Upper lobe of right lung (tissue), 1 donor: ENCODE results near the gene PEX1. TPM values are rescaled to one million over a fixed set of nuclear protein-coding genes. Genes with fewer than 3 reads are reported as not detected.

Experiments used
- ATAC-seq: fragments of 200-7000 bp; cut with Tn5 transposase; one replicate; pipeline ENCODE4 v1.9.1; 2020; ENCODE audit warnings: mild to moderate bottlenecking, moderate library complexity
- DNase-seq: peaks from one replicate; pipeline ENCODE4 v3.0.0-alpha.2; 2020
- H3K27ac ChIP-seq: fragments of 200-600 bp; one replicate; pipeline ENCODE4 v1.8.0; 2022
- H3K27me3 ChIP-seq: fragments of 200-600 bp; one replicate; pipeline ENCODE4 v1.8.0; 2022; ENCODE audit warnings: mild to moderate bottlenecking
- H3K36me3 ChIP-seq: fragments of 200-600 bp; one replicate; pipeline ENCODE4 v1.8.0; 2022
- H3K4me1 ChIP-seq: fragments of 200-600 bp; one replicate; pipeline ENCODE4 v1.8.0; 2022
- H3K4me3 ChIP-seq: fragments of 200-600 bp; one replicate; pipeline ENCODE4 v1.8.0; 2022; ENCODE audit warnings: mild to moderate bottlenecking
- H3K9me3 ChIP-seq: fragments of 200-600 bp; one replicate; pipeline ENCODE4 v1.8.0; 2022
- intact Hi-C: fragments of 100-400 bp; cut with DNase I; formaldehyde crosslinking; loops from one replicate; pipeline ENCODE4 v1.11.0; 2022
- long read RNA-seq: library from polyadenylated mRNA; unstranded; transcript quantifications from one replicate; pipeline ENCODE4 v2.0.0, GENCODE V29; 2021
- total RNA-seq: library from RNA; stranded (reverse); fragmentation: NEBNext Ultra II Directional; extraction: Animal tissue kit (Norgen Biotek cat#: 25700); gene quantifications from one replicate; pipeline ENCODE4 v1.2.1, GENCODE V29; 2021
- TF ChIP-seq, protein P1 (sequence below): fragments of 200-600 bp; IDR thresholded peaks from one replicate; pipeline ENCODE4 v1.8.0; 2022; ENCODE audit warnings: antibody characterized with exemption
- donor health status: DM: no; HTN: yes; CAD: no; lungs with severe emphysema.

Gene PEX1
- total RNA-seq, result 14.2 TPM
- long read RNA-seq, full-length matches to known transcripts, result 21 of 33 reads
- long read RNA-seq, partial matches to known transcripts, result 2 of 33 reads
- long read RNA-seq, other reads (novel, unspliced or antisense), result 10 of 33 reads

DNA sequence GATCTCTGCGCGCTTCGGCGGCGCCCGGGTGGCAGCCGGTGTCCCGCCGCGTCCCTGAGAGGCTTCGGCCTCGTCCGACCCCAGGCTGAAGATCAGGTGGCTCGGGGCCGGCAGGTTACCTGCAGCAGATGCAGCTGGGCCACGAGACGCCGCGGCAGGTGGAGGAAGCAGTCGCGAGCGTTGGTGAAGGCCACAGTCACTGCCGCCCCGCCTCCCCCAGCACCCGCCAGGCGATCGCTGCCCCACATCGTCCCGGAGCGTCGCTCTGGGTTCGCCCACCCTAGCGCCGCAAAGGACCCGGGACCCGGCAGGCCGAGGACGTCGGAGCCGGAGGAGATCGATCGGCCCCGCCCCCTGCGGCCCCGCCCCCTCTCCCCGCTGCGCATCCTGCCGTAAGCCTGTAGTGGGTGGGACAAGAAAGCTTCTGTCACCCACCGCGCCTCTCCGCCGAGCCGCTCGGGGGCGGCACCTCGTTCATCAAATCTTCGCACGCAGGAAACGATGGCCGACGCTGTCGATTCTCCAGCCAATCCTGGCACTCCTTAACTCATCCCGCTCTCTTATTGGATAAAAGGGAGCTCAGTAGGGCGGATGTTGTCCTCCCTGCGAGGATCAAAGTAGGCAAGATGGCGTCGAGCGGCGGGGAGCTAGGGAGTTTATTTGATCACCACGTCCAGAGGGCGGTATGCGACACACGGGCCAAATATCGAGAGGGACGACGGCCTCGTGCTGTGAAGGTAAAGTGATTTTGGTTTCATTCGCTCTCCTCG, at the start of gene PEX1, which contains the start of gene RBM48:
TSS of gene PEX1 (minus strand) at position 333 of the 770 bp plus-strand sequence. CDS start at position 248, 85 bp downstream.
TSS of gene RBM48 (plus strand) at position 608 of the 770 bp plus-strand sequence. CDS start at position 627, 19 bp downstream.
- H3K9me3 ChIP-seq, result no peaks in the 10 kb centered on the region
- TF ChIP-seq, protein P1, sequence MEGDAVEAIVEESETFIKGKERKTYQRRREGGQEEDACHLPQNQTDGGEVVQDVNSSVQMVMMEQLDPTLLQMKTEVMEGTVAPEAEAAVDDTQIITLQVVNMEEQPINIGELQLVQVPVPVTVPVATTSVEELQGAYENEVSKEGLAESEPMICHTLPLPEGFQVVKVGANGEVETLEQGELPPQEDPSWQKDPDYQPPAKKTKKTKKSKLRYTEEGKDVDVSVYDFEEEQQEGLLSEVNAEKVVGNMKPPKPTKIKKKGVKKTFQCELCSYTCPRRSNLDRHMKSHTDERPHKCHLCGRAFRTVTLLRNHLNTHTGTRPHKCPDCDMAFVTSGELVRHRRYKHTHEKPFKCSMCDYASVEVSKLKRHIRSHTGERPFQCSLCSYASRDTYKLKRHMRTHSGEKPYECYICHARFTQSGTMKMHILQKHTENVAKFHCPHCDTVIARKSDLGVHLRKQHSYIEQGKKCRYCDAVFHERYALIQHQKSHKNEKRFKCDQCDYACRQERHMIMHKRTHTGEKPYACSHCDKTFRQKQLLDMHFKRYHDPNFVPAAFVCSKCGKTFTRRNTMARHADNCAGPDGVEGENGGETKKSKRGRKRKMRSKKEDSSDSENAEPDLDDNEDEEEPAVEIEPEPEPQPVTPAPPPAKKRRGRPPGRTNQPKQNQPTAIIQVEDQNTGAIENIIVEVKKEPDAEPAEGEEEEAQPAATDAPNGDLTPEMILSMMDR, result peak; percentile 40

DNA sequence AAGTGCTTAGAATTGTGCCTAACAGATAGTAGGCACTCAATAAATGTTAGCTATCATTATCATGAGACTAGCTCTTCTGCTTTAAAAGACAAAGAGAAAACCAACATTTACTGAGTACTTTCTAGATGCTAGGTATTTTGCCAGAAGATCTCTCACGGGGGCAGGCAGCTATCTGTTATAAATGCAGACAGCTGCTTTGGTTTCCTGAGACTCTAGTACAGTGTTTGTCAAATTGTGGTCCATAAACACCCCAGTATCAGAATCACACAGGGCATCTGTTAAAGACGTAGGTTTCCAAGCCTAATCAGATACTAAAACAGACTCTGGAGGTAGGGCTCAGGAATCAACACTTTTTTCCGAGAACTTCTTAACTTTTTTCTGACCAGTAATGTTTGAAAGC, 48.0 kb upstream of the PEX1 start:
- Histone ChIP-seq H3K27ac (no peak overlapping the region), H3K36me3 (peaks cover 94% of the 10 kb centered on the region), H3K4me1 (no peaks in the 10 kb centered on the region), H3K9me3 (no peaks in the 10 kb centered on the region), H3K4me3 (no peak overlapping the region), H3K27me3 (no peaks in the 10 kb centered on the region)
- ATAC-seq, result no peak
- TF ChIP-seq, protein P1, result no peak
- intact Hi-C loops, result no loop called here
- DNase-seq, result no peak

More for the DNA sequence above, at the start of gene PEX1, which contains the start of gene RBM48:
- peak; percentile 99 for ATAC-seq
- peaks cover 27% of the 10 kb centered on the region for H3K36me3 ChIP-seq
- no peaks in the 10 kb centered on the region for H3K27me3 ChIP-seq
- DNase-seq, result peak; percentile 98
- intact Hi-C loops, result no loop called here
- H3K4me1 ChIP-seq, result peaks cover 26% of the 10 kb centered on the region
- H3K4me3 ChIP-seq, result peak within 1 kb of the TSS; percentile 92
- H3K27ac ChIP-seq, result peak within 1 kb of the TSS; percentile 90

DNA sequence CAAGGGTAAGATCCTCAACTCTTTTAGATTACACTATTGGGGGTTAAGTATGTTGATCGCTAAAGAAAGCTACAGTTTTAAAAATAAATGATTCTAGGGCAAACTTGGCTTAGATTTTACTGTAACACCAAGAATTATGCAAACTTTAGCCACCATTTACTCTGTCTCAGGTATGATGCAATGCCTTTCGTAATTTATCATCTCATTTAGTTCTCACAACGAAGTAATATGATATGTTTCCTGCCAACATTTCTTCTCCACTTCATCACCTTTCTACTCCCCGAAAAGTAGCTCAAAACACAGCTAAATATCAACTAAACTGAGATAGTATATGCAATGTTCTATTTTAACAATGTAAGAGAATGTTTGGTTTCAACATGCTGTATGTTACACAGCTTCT, 40.8 kb upstream of the PEX1 start:
- DNase-seq, result no peak
- Histone ChIP-seq H3K4me1 (no peaks in the 10 kb centered on the region), H3K9me3 (no peaks in the 10 kb centered on the region), H3K27me3 (no peaks in the 10 kb centered on the region), H3K36me3 (peaks cover 94% of the 10 kb centered on the region), H3K4me3 (no peak overlapping the region), H3K27ac (no peak overlapping the region)
- TF ChIP-seq, protein P1, result no peak
- intact Hi-C loops, result no loop called here
- ATAC-seq, result no peak

DNA sequence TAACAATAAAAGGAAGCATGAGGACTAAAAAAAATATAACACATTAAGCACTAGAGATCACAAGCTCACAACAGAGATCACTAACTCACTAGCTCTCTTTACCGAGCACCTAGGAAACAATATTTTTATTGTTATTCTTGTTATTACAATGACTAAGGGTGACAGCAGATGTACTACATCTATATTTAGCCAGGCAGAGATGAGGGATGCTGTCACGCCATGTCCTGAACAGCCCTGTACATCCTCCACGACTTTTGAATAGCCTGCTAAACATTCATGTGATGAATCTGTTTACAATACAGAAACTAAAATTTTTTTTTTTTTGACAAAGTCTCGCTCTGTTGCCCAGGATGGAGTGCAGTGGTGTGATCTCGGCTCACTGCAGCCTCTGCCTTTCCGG, 39.1 kb upstream of the PEX1 start:
- no peak for ATAC-seq
- no peaks in the 10 kb centered on the region for H3K27me3 ChIP-seq
- DNase-seq, result no peak
- no peaks in the 10 kb centered on the region for H3K4me1 ChIP-seq
- H3K4me3 ChIP-seq, result no peak overlapping the region
- H3K9me3 ChIP-seq, result no peaks in the 10 kb centered on the region
- H3K36me3 ChIP-seq, result peaks cover 95% of the 10 kb centered on the region
- TF ChIP-seq, protein P1, result no peak
- intact Hi-C loops, result no loop called here
- no peak overlapping the region for H3K27ac ChIP-seq

DNA sequence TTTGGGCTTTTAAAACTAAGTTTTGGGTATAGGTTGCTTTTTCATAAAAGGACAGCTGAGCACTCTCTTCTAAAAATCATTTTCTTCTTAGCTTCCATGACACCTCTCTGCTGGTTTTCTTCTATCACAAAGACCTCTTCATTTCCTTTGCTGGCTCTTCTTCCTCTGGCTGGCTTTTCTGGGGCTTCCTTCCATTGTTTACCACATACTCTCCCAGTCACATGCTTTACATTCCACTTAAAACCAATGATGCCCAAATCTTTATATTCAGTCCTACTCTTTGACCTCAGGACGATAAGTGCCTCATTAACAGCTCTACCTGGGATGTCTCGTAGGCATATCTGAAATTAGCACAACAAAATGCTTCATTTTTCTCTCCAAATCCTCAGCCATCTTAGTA, 35.0 kb upstream of the PEX1 start:
- Histone ChIP-seq H3K27ac (no peak overlapping the region), H3K27me3 (no peaks in the 10 kb centered on the region), H3K36me3 (peaks cover 80% of the 10 kb centered on the region), H3K4me1 (no peaks in the 10 kb centered on the region), H3K4me3 (no peak overlapping the region), H3K9me3 (no peaks in the 10 kb centered on the region)
- no peak for DNase-seq
- no peak for ATAC-seq
- TF ChIP-seq, protein P1, result no peak
- intact Hi-C loops, result no loop called here
